GM21515 (cell line): ENCODE results near the gene COX4I2.
"Not testable (repeated sequence)": the region's sequence is repeated elsewhere in the genome, so short reads cannot be mapped to it uniquely, and the experiment has no call there.

Source experiments
- ATAC-seq: cut with Tn5 transposase; IDR thresholded peaks from one replicate; pipeline ENCODE4 v1.9.1; 2021; ENCODE audit not compliant: unreplicated experiment

COX4I2 gene

GRCh38 chr20:31653561-31653960 lies 15.8 kb downstream of the COX4I2 start:
- no peak for ATAC-seq

GRCh38 chr20:31654534-31654933 lies 16.8 kb downstream of the COX4I2 start:
- ATAC-seq, result no peak

GRCh38 chr20:31661625-31662371 lies 24.1 kb downstream of the COX4I2 start:
- ATAC-seq, result peak; percentile 54

- no peak for ATAC-seq
Observed at GRCh38 chr20:31662372-31662854, 24.7 kb downstream of the COX4I2 start.

GRCh38 chr20:31663524-31663837 lies 25.8 kb downstream of the COX4I2 start:
- no peak for ATAC-seq

- ATAC-seq, result no peak
Observed at GRCh38 chr20:31663838-31664695, 26.4 kb downstream of the COX4I2 start.

GRCh38 chr20:31664696-31665354 lies 27.1 kb downstream of the COX4I2 start:
- ATAC-seq, result no peak

- ATAC-seq, result no peak
Observed at GRCh38 chr20:31665753-31666152, 28.0 kb downstream of the COX4I2 start.

- no peak for ATAC-seq
Observed at GRCh38 chr20:31666258-31667042, 28.7 kb downstream of the COX4I2 start.

- no peak for ATAC-seq
Observed at GRCh38 chr20:31667315-31668285, 29.9 kb downstream of the COX4I2 start.

- not testable (repeated sequence) for ATAC-seq
Observed at GRCh38 chr20:31668944-31669343, 31.2 kb downstream of the COX4I2 start.

- no peak for ATAC-seq
Observed at GRCh38 chr20:31669876-31670275, 32.2 kb downstream of the COX4I2 start.

- ATAC-seq, result no peak
Observed at GRCh38 chr20:31670371-31671228, 32.9 kb downstream of the COX4I2 start.

GRCh38 chr20:31671324-31671723 lies 33.6 kb downstream of the COX4I2 start:
- no peak for ATAC-seq

- ATAC-seq, result no peak
Observed at GRCh38 chr20:31673435-31673834, 35.7 kb downstream of the COX4I2 start.

- no peak for ATAC-seq
Observed at GRCh38 chr20:31673943-31674463, 36.3 kb downstream of the COX4I2 start.

GRCh38 chr20:31674895-31675827 lies 37.4 kb downstream of the COX4I2 start:
- ATAC-seq, result peak; percentile 45
